Measurements from ENCODE around the gene PCDHGC3.
"Not testable (repeated sequence)": the region's sequence is repeated elsewhere in the genome, so short reads cannot be mapped to it uniquely, and the experiment has no call there.

DNA sequence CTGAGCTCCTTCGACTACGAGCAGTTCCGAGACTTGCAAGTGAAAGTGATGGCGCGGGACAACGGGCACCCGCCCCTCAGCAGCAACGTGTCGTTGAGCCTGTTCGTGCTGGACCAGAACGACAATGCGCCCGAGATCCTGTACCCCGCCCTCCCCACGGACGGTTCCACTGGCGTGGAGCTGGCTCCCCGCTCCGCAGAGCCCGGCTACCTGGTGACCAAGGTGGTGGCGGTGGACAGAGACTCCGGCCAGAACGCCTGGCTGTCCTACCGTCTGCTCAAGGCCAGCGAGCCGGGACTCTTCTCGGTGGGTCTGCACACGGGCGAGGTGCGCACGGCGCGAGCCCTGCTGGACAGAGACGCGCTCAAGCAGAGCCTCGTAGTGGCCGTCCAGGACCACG is 43.5 kb upstream of the PCDHGC3 start:
- TF ChIP-seq, protein P1, sequence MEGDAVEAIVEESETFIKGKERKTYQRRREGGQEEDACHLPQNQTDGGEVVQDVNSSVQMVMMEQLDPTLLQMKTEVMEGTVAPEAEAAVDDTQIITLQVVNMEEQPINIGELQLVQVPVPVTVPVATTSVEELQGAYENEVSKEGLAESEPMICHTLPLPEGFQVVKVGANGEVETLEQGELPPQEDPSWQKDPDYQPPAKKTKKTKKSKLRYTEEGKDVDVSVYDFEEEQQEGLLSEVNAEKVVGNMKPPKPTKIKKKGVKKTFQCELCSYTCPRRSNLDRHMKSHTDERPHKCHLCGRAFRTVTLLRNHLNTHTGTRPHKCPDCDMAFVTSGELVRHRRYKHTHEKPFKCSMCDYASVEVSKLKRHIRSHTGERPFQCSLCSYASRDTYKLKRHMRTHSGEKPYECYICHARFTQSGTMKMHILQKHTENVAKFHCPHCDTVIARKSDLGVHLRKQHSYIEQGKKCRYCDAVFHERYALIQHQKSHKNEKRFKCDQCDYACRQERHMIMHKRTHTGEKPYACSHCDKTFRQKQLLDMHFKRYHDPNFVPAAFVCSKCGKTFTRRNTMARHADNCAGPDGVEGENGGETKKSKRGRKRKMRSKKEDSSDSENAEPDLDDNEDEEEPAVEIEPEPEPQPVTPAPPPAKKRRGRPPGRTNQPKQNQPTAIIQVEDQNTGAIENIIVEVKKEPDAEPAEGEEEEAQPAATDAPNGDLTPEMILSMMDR (conservative IDR thresholded peaks at IDR 0.05; ENCODE audit: low read depth in 2 of 2): not testable (repeated sequence)
- not testable (repeated sequence) for TF ChIP-seq CREB1 (CRISPR knock-in tag; IDR thresholded peaks at IDR 0.05; ENCODE audit: low read depth); ZNF114 (CRISPR knock-in tag; IDR thresholded peaks at IDR 0.05); POLR2AphosphoS5 (IDR thresholded peaks at IDR 0.05; ENCODE audit: low read depth); EZH2 (IDR thresholded peaks at IDR 0.05; ENCODE audit: low read depth, unreplicated experiment); EZH2phosphoT487 (IDR thresholded peaks at IDR 0.05; ENCODE audit: unreplicated experiment); ZNF331 (CRISPR knock-in tag; IDR thresholded peaks at IDR 0.05; ENCODE audit: low read depth); STAT1 (IDR thresholded peaks at IDR 0.05; ENCODE audit: unreplicated experiment); NANOG (IDR thresholded peaks at IDR 0.05; ENCODE audit: borderline replicate concordance)
- TF ChIP-seq, protein P2, sequence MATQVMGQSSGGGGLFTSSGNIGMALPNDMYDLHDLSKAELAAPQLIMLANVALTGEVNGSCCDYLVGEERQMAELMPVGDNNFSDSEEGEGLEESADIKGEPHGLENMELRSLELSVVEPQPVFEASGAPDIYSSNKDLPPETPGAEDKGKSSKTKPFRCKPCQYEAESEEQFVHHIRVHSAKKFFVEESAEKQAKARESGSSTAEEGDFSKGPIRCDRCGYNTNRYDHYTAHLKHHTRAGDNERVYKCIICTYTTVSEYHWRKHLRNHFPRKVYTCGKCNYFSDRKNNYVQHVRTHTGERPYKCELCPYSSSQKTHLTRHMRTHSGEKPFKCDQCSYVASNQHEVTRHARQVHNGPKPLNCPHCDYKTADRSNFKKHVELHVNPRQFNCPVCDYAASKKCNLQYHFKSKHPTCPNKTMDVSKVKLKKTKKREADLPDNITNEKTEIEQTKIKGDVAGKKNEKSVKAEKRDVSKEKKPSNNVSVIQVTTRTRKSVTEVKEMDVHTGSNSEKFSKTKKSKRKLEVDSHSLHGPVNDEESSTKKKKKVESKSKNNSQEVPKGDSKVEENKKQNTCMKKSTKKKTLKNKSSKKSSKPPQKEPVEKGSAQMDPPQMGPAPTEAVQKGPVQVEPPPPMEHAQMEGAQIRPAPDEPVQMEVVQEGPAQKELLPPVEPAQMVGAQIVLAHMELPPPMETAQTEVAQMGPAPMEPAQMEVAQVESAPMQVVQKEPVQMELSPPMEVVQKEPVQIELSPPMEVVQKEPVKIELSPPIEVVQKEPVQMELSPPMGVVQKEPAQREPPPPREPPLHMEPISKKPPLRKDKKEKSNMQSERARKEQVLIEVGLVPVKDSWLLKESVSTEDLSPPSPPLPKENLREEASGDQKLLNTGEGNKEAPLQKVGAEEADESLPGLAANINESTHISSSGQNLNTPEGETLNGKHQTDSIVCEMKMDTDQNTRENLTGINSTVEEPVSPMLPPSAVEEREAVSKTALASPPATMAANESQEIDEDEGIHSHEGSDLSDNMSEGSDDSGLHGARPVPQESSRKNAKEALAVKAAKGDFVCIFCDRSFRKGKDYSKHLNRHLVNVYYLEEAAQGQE (IDR thresholded peaks at IDR 0.05; ENCODE audit: unreplicated experiment): not testable (repeated sequence)
